CD4-positive, alpha-beta T cell treated with Interleukin-17A for 4 hours (primary cell): ENCODE results near the gene PLPP6.

Experiments used
- DNase-seq: peaks from one replicate; pipeline ENCODE4 v3.0.0-alpha.2; 2020; ENCODE audit warnings: mixed read lengths

The PLPP6 gene

GRCh38 chr9:4662989-4663792, 1.1 kb downstream of the PLPP6 start:
- no peak for DNase-seq

- DNase-seq, result no peak
These were observed 1.9 kb downstream of the PLPP6 start for GRCh38 chr9:4663956-4664355.

- DNase-seq, result no peak
These were observed 3.3 kb downstream of the PLPP6 start for GRCh38 chr9:4665357-4665756.

- DNase-seq, result peak; percentile 67
These were observed 4.1 kb downstream of the PLPP6 start, which contains the start of gene SPATA6L for GRCh38 chr9:4666042-4666699. Gene SPATA6L (minus strand): TSS chr9:4666480. CDS start chr9:4666250, 230 bp downstream.

GRCh38 chr9:4667681-4668080, 5.6 kb downstream of the PLPP6 start:
- DNase-seq, result peak; percentile 35

- no peak for DNase-seq
These were observed 6.5 kb downstream of the PLPP6 start for GRCh38 chr9:4668604-4669003.

GRCh38 chr9:4669890-4670289, 7.8 kb downstream of the PLPP6 start:
- no peak for DNase-seq

- no peak for DNase-seq
These were observed 8.5 kb downstream of the PLPP6 start for GRCh38 chr9:4670591-4670990.

- DNase-seq, result no peak
These were observed 9.6 kb downstream of the PLPP6 start for GRCh38 chr9:4671737-4672136.

GRCh38 chr9:4674783-4675182, 12.7 kb downstream of the PLPP6 start:
- DNase-seq, result no peak

GRCh38 chr9:4677392-4677791, 15.3 kb downstream of the PLPP6 start:
- no peak for DNase-seq

- no peak for DNase-seq
These were observed 16.7 kb downstream of the PLPP6 start for GRCh38 chr9:4678679-4679267.

- peak; percentile 99 for DNase-seq
These were observed 17.4 kb downstream of the PLPP6 start, which contains the start of gene CDC37L1 for GRCh38 chr9:4679268-4680172. Gene CDC37L1 (plus strand): TSS chr9:4679569. CDS start chr9:4679768, 199 bp downstream.

GRCh38 chr9:4680173-4680525, 18.1 kb downstream of the PLPP6 start:
- no peak for DNase-seq

- DNase-seq, result no peak
These were observed 18.7 kb downstream of the PLPP6 start for GRCh38 chr9:4680750-4681149.

GRCh38 chr9:4684820-4685219, 22.7 kb downstream of the PLPP6 start:
- DNase-seq, result no peak

GRCh38 chr9:4686112-4686511, 24.0 kb downstream of the PLPP6 start:
- no peak for DNase-seq

- no peak for DNase-seq
These were observed 24.5 kb downstream of the PLPP6 start for GRCh38 chr9:4686584-4686983.

- DNase-seq, result no peak
These were observed 26.9 kb downstream of the PLPP6 start for GRCh38 chr9:4689021-4689420.

- no peak for DNase-seq
These were observed 27.6 kb downstream of the PLPP6 start for GRCh38 chr9:4689687-4690104.

GRCh38 chr9:4690144-4690543, 28.1 kb downstream of the PLPP6 start:
- no peak for DNase-seq

GRCh38 chr9:4691795-4692194, 29.7 kb downstream of the PLPP6 start:
- DNase-seq, result no peak

- DNase-seq, result no peak
These were observed 38.0 kb downstream of the PLPP6 start for GRCh38 chr9:4700091-4700490.
